Keratinocyte (primary cell): Measurements from ENCODE around the gene NOS3. TPM values are rescaled to one million over a fixed set of nuclear protein-coding genes. Genes with fewer than 3 reads are reported as not detected.
"Not testable (repeated sequence)": the region's sequence is repeated elsewhere in the genome, so short reads cannot be mapped to it uniquely, and the experiment has no call there.

ENCODE experiments used
- DNase-seq: peaks from one replicate; pipeline ENCODE4 v3.0.0-alpha.2; 2011; ENCODE audit warnings: low read depth, missing footprints, low spot score
- FAIRE-seq: peaks from 2 replicates; lab custom pipeline; 2011; peaks lifted over from hg19 to GRCh38; lab: Jason Lieb, UNC
- H2AFZ ChIP-seq: 2 replicates; pipeline ENCODE4 v1.6.0; 2012; ENCODE audit warnings: low read length, control low read depth, inconsistent platforms; ENCODE audit not compliant: control insufficient read depth
- H3K27ac ChIP-seq: 2 replicates; pipeline ENCODE4 v1.5.1; 2011; ENCODE audit warnings: low read length; ENCODE audit not compliant: control insufficient read depth, insufficient read depth
- H3K27me3 ChIP-seq: 3 replicates; pipeline ENCODE4 v1.6.0; 2011; ENCODE audit warnings: low read length; ENCODE audit not compliant: control insufficient read depth, insufficient read depth; ENCODE audit errors: extremely low read depth
- H3K36me3 ChIP-seq, 2 experiments: 2 replicates in 1 of 2; 3 replicates in 1 of 2; pipeline ENCODE4 v1.5.1; 2011; ENCODE audit warnings: low read length in 2 of 2, mild to moderate bottlenecking in 1 of 2; ENCODE audit not compliant: control insufficient read depth in 2 of 2, insufficient read depth in 2 of 2; ENCODE audit errors: extremely low read depth in 1 of 2
- H3K4me1 ChIP-seq: 3 replicates; pipeline ENCODE4 v1.5.1; 2011; ENCODE audit warnings: low read length; ENCODE audit not compliant: control insufficient read depth, insufficient read depth; ENCODE audit errors: extremely low read depth
- H3K4me2 ChIP-seq: 3 replicates; pipeline ENCODE4 v1.6.0; 2011; ENCODE audit warnings: low read depth, low read length; ENCODE audit not compliant: control insufficient read depth, insufficient read depth; ENCODE audit errors: extremely low read depth
- H3K4me3 ChIP-seq, 3 experiments: fragments of 200-600 bp in 1 of 3; sonication (generic) in 1 of 3; 2 replicates in 2 of 3; 3 replicates in 1 of 3; pipeline ENCODE4 v1.5.1; 2011 to 2016; ENCODE audit warnings: low read length in 3 of 3, mild to moderate bottlenecking in 3 of 3, control low read depth in 2 of 3, inconsistent platforms in 1 of 3, low read depth in 1 of 3, mixed read lengths in 1 of 3, mixed run types in 1 of 3, moderate library complexity in 1 of 3; ENCODE audit not compliant: control insufficient read depth in 2 of 3, insufficient read depth in 2 of 3; ENCODE audit errors: extremely low read depth in 1 of 3
- H3K79me2 ChIP-seq: 2 replicates; pipeline ENCODE4 v1.6.0; 2012; ENCODE audit warnings: low read length; ENCODE audit not compliant: control insufficient read depth, insufficient read depth
- H3K9ac ChIP-seq: 3 replicates; pipeline ENCODE4 v1.6.0; 2011; ENCODE audit warnings: low read length; ENCODE audit not compliant: control insufficient read depth, insufficient read depth; ENCODE audit errors: extremely low read depth
- H3K9me1 ChIP-seq: 3 replicates; pipeline ENCODE4 v1.6.0; 2011; ENCODE audit warnings: low read length; ENCODE audit not compliant: control insufficient read depth, insufficient read depth; ENCODE audit errors: extremely low read depth
- H3K9me3 ChIP-seq: 2 replicates; pipeline ENCODE4 v1.5.1; 2012; ENCODE audit warnings: low read depth, low read length; ENCODE audit not compliant: control insufficient read depth
- H4K20me1 ChIP-seq: 3 replicates; pipeline ENCODE4 v1.6.0; 2011; ENCODE audit warnings: low read length; ENCODE audit not compliant: control insufficient read depth, insufficient read depth; ENCODE audit errors: extremely low read depth
- EZH2 ChIP-seq: IDR thresholded peaks from one replicate; pipeline ENCODE4 v1.6.1; 2012; ENCODE audit warnings: inconsistent platforms, mild to moderate bottlenecking, low read length, moderate library complexity
- dilution Hi-C: fragments of 300-500 bp; cut with MboI; formaldehyde crosslinking; loops from one replicate; pipeline ENCODE4 v1.7.0; 2020; ENCODE audit warnings: low sequenced_read_pairs; ENCODE audit not compliant: extremely low pct_ligation_motif_present
- polyA plus RNA-seq, 5 experiments: library from polyadenylated mRNA; depleted of rRNA in 3 of 5; stranded (reverse) in 3 of 5; stranded (forward) in 1 of 5; unstranded in 1 of 5; fragments of >200 nt; gene quantifications; 1 replicate in 1 of 5; 2 replicates in 3 of 5; 3 replicates in 1 of 5; pipeline versions ENCODE4 v1.2.1 to v1.2.3, GENCODE V29; 2011 to 2012; ENCODE audit warnings: missing spikeins in 2 of 5, low read depth in 1 of 5, low replicate concordance in 1 of 5
- TF ChIP-seq, protein P1 (sequence below), 3 experiments: IDR thresholded peaks in 1 of 3; conservative IDR thresholded peaks in 1 of 3; optimal IDR thresholded peaks in 1 of 3; 2 replicates in 2 of 3; 3 replicates in 1 of 3; pipeline versions ENCODE3 to v1.5.1; 2011; ENCODE audit warnings: low read length in 3 of 3, mild to moderate bottlenecking in 3 of 3, moderate library complexity in 2 of 3, control low read depth in 1 of 3, inconsistent platforms in 1 of 3; ENCODE audit not compliant: insufficient read depth in 2 of 3; ENCODE audit errors: extremely low read depth in 1 of 3

Gene NOS3
- polyA plus RNA-seq, 1 donor (not counting 4 experiments of a cell fraction or from before 2014, with no cell fraction given): 0.77 TPM

- Histone ChIP-seq H3K36me3 (no peaks in the 10 kb centered on the region), H3K9me3 (no peaks in the 10 kb centered on the region), H3K27ac (no peak within 1 kb of the TSS), H3K9me1 (no peaks in the 10 kb centered on the region), H3K27me3 (peaks cover 14% of the 10 kb centered on the region), H3K4me1 (peaks cover 21% of the 10 kb centered on the region), H2AFZ (no peak within 1 kb of the TSS), H3K4me3 (no peak within 1 kb of the TSS), H4K20me1 (no peaks in the 10 kb centered on the region), H3K9ac (no peak within 1 kb of the TSS), H3K79me2 (peaks cover under 1% of the 10 kb centered on the region), H3K4me2 (no peak within 1 kb of the TSS)
- TF ChIP-seq, protein P1, sequence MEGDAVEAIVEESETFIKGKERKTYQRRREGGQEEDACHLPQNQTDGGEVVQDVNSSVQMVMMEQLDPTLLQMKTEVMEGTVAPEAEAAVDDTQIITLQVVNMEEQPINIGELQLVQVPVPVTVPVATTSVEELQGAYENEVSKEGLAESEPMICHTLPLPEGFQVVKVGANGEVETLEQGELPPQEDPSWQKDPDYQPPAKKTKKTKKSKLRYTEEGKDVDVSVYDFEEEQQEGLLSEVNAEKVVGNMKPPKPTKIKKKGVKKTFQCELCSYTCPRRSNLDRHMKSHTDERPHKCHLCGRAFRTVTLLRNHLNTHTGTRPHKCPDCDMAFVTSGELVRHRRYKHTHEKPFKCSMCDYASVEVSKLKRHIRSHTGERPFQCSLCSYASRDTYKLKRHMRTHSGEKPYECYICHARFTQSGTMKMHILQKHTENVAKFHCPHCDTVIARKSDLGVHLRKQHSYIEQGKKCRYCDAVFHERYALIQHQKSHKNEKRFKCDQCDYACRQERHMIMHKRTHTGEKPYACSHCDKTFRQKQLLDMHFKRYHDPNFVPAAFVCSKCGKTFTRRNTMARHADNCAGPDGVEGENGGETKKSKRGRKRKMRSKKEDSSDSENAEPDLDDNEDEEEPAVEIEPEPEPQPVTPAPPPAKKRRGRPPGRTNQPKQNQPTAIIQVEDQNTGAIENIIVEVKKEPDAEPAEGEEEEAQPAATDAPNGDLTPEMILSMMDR (optimal IDR thresholded peaks at IDR 0.05 in 1 of 3, IDR thresholded peaks at IDR 0.05 in 1 of 3, conservative IDR thresholded peaks at IDR 0.05 in 1 of 3; ENCODE audit: extremely low read depth in 1 of 3, insufficient read depth in 2 of 3, low read length in 3 of 3): no peak
- TF ChIP-seq EZH2: no peak
- no peak for DNase-seq
- dilution Hi-C loops: no loop called here
- no peak for FAIRE-seq
Measured at GRCh38 chr7:151024435-151025056, 33.7 kb downstream of the NOS3 start, which contains the start of gene ATG9B. ATG9B (minus strand) TSS chr7:151024494; CDS start chr7:151024423, 71 bp downstream.

DNA sequence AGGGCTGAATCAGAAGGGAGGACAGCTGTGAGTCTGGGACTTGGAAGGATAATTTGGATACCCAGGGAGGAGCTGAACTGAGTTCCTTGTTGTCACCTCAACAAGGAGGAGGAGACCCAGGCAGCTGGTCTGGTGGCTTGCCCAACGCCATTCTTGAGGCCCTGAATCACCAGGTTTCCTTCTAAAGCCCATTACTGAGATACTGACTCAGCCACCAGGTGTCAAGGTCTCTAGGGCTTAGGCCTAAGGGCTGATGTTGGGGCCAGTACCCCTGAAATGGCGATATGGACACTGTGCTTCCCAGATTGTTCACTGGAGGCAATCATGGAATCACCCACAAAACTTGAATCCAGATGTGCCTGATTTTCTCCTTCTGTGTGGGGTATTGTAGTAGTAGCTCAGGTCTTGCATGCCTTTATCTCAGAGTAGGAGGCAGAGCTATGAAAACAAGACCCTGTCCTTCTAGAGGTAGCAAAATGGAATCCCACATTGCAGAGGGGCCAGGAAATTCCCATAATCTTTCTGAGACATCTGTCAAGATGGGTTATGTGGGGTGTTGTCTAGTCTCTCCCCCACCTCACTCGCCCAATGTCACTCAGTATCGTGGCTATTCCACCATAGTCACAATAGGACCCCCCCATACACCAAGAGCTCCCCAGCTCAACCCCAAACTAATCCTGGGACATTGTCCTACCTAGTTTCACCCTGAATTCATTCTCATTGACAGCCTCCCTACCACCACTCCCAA lies 35.3 kb downstream of the NOS3 start:
- Histone ChIP-seq H3K27ac (peak overlapping the region; percentile 97), H3K9ac (peak overlapping the region; percentile 14), H3K4me3 (no peak overlapping the region), H3K4me2 (peak overlapping the region; percentile 83), H3K4me1 (peaks cover 21% of the 10 kb centered on the region), H3K36me3 (no peaks in the 10 kb centered on the region), H3K79me2 (peaks cover 3% of the 10 kb centered on the region), H4K20me1 (no peaks in the 10 kb centered on the region), H3K9me1 (no peaks in the 10 kb centered on the region), H2AFZ (no peak overlapping the region), H3K27me3 (no peaks in the 10 kb centered on the region), H3K9me3 (no peaks in the 10 kb centered on the region)
- no peak for FAIRE-seq
- peak; percentile 66 for DNase-seq
- TF ChIP-seq EZH2: no peak
- TF ChIP-seq, protein P1 (optimal IDR thresholded peaks at IDR 0.05 in 1 of 3, IDR thresholded peaks at IDR 0.05 in 1 of 3, conservative IDR thresholded peaks at IDR 0.05 in 1 of 3; ENCODE audit: extremely low read depth in 1 of 3, insufficient read depth in 2 of 3, low read length in 3 of 3): no peak
- dilution Hi-C loops: no loop called here

DNA sequence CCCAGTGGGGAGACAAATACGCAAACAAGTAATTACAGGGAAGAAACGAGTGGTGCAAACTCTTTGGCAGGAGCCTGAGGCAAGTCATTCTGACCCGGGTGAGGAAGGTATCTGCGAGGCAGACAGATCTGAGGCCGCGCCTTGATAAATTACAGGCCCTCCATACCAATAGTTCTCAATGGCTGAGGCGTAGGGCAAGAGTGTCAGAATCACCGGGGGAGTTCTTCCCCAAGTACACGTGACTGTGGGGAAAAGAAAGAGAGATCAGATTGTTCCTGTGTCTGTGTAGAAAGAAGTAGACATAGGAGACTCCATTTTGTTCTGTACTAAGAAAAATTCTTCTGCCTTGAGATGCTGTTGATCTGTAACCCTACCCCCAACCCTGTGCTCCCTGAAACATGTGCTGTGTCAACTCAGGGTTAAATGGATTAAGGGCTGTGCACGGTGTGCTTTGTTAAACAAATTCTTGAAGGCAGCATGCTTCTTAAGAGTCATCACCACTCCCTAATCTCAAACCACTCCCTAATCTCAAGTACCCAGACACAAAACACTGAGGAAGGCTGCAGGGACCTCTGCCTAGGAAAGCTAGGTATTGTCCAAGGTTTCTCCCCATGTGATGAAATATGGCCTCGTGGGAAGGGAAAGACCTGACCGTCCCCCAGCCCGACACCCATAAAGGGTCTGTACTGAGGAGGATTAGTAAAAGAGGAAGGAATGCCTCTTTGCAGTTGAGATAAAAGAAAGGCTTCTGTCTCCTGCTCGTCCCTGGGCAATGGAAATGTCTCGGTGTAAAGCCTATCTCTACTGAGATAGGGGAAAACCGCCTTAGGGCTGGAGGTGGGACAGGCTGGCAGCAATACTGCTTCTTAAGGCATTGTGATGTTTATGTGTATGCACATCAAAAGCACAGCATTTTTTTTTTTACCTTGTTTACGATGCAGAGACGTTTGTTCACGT lies 36.2 kb downstream of the NOS3 start:
- Histone ChIP-seq H3K4me3 (peak overlapping the region in 2 of 3 experiments; percentile 60 to 75), H3K27ac (peak overlapping the region; percentile 97), H3K4me2 (peak overlapping the region; percentile 83), H3K4me1 (peaks cover 21% of the 10 kb centered on the region), H3K9ac (peak overlapping the region; percentile 95), H2AFZ (peak overlapping the region; percentile 7)
- H3K27me3 ChIP-seq, H4K20me1 ChIP-seq, FAIRE-seq, H3K9me3 ChIP-seq, H3K9me1 ChIP-seq, dilution Hi-C loops, H3K36me3 ChIP-seq, H3K79me2 ChIP-seq: not testable (repeated sequence)
- peak; percentile 42 for DNase-seq
